OCI-LY3 (cell line): Measurements from ENCODE around the gene ZNF570.

ENCODE experiments used
- CTCF ChIP-seq: fragments of 200-600, 300-600 bp; sonication (generic); IDR thresholded peaks from 2 replicates; pipeline ENCODE4 v1.5.1; 2014; ENCODE audit warnings: antibody characterized with exemption, low read length, low read depth
- EZH2phosphoT487 ChIP-seq: fragments of 200-600 bp; shearing (Covaris generic); IDR thresholded peaks from 2 replicates; pipeline ENCODE4 v1.6.1; 2018; ENCODE audit warnings: antibody characterized with exemption, mixed run types, low read depth

DNA sequence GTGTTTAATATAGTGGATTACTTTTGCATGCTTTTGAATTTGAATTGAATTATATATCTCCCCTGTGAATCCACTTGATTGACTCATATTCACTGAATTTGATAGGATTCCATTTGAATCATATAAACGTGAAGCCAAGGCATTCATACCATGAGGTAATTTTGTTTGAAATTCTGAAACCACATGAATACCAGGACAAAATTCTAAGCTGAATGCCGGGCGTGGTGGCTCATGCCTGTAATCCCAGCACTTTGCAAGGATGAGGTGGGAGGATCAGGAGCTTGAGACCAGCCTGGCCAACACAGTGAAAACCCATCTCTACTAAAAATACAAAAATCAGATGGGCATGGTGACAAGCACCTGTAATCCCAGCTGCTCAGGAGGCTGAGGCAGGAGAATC is 42.0 kb downstream of the ZNF570 start:
- TF ChIP-seq CTCF (no peak), EZH2phosphoT487 (no peak)
